GM19099 (cell line): ENCODE data around the gene CARM1.

Experiments
- POLR2A ChIP-seq: IDR thresholded peaks from 3 replicates; pipeline ENCODE4 v1.6.1; 2011; ENCODE audit warnings: low read depth; ENCODE audit not compliant: insufficient read length; ENCODE audit errors: extremely low read depth

The CARM1 gene

DNA sequence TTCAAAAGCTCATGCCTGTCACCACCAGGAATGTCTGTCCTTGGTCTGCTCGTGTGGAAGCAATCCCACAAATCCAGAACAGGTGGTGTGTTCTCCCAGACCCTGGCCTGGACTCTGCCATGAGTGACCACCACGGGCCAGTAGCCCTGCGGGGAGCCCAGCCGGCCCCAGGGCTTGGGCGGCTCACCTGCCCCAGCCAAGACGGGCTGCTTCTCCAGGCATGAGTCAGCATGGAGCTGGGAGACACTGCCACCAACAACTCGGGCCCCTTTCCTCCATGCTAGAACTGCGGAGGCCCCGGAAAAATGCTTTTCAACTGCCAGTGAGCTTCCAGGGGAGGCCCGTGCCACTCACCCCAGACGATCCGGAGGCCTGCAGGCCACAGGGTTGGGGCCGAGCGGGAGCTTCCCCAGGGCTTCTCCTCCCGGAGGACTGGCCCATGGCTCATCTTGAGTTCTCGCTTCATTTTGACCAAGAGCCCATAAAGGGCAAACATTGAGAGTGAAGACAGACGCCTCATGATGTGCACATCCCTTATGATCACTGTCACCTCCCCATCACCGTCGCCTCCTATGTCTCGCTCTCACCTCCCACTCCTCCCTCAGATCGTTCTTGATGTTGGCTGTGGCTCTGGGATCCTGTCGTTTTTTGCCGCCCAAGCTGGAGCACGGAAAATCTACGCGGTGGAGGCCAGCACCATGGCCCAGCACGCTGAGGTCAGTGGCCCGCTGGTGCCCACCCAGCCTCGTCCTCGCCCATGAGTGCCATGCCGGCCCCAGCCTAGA lies 40.4 kb downstream of the CARM1 start:
- no peak for TF ChIP-seq POLR2A

DNA sequence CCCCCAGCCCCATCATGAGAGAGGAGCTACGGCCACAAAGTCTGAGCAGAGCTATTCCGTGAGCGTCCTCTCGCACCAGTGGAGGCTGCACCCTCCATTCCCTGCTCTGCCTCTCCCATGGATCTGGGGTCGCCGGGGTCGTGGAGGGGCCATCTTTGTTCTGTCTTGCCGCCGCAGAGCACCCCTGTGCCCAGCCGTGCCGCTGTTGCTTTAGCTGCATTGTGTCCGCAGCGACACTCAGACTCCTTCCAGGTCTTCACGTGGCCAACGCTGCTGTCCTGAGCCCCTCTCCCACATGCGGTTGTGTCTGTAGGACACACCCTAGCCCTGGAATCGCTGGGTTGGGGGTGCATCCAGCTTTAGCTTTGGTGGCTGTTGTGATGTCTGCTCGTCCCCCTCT lies 41.3 kb downstream of the CARM1 start:
- no peak for TF ChIP-seq POLR2A

DNA sequence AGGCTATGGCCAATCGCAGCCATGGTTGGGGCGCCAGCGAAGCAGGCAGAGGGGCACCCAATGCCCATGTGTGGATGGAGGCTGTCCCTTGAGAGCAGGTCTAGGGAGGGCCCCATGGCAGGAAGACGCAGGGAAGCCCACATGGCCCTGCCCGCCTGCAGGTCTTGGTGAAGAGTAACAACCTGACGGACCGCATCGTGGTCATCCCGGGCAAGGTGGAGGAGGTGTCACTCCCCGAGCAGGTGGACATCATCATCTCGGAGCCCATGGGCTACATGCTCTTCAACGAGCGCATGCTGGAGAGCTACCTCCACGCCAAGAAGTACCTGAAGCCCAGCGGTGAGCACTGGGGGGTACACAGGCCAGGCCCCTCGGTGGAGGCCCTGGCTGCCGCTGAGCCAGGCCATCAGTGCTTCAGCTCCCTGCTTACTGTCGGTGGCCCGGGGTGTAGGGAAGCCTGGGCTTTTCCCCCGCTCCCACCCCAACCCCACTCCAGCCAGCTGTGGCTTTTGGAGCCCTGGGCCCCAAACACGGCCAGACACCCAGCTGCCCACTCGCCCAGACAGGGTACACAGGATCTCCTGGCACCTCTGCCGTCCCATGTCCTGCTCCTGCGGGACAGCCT lies 42.5 kb downstream of the CARM1 start:
- TF ChIP-seq POLR2A = no peak

GRCh38 chr19:10915130-10916091 lies 44.1 kb downstream of the CARM1 start:
- TF ChIP-seq POLR2A = no peak

- no peak for TF ChIP-seq POLR2A
Measured at GRCh38 chr19:10916602-10917001, 45.2 kb downstream of the CARM1 start.

- TF ChIP-seq POLR2A = no peak
Measured at GRCh38 chr19:10918359-10918758, 47.0 kb downstream of the CARM1 start.

GRCh38 chr19:10919352-10920287 lies 48.3 kb downstream of the CARM1 start:
- no peak for TF ChIP-seq POLR2A

- TF ChIP-seq POLR2A = no peak
Measured at GRCh38 chr19:10920288-10920655, 48.9 kb downstream of the CARM1 start.

DNA sequence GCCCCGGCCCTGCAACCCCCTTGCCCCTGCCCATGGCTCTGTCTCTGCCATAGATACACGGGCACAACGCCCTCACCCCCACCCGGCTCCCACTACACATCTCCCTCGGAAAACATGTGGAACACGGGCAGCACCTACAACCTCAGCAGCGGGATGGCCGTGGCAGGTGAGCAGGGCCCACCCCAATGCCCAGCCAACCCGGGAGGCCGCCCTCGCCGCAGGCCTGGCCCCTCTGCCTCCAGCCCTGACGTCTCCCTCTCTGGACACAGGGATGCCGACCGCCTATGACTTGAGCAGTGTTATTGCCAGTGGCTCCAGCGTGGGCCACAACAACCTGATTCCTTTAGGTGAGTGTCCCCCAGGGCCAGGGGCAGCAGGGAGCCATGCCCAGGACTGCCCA lies 49.4 kb downstream of the CARM1 start:
- TF ChIP-seq POLR2A = no peak

GRCh38 chr19:10921199-10921909 lies 50.0 kb downstream of the CARM1 start:
- TF ChIP-seq POLR2A = no peak

- no peak for TF ChIP-seq POLR2A
Measured at GRCh38 chr19:10921910-10922637, 50.7 kb downstream of the CARM1 start.

DNA sequence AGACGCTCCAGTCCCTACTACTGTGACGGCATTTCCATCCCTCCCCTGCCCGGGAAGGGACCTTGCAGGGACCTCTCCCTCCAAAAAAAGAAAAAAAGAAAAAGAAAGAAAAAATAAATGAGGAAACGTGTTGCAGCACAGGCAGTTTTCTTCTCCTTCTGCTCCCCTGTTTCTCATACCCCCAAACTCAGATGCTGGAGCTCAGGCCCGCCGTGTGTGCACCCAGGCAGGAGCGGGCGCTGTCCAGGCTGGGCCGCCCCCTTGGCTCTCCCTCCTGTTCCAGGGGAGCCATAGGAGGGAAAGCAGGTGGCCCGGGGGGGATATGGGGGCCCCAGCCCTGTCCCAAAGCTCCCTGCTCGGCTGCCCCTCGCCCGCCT lies 51.3 kb downstream of the CARM1 start:
- no peak for TF ChIP-seq POLR2A
